B cell (primary cell): Measurements from ENCODE around the gene TSPAN18. TPM values are rescaled to one million over a fixed set of nuclear protein-coding genes. Genes with fewer than 3 reads are reported as not detected.

ENCODE experiments used
- ATAC-seq: fragments of 200-7000 bp; cut with Tn5 transposase; one replicate; pipeline ENCODE4 v1.10.0; 2021; ENCODE audit warnings: low read depth, mild to moderate bottlenecking, moderate number of reproducible peaks, moderate library complexity
- CTCF ChIA-PET: fragments of 350-600 bp; sonication (Branson Sonifier 250); formaldehyde crosslinking; loops from one replicate; lab custom pipeline; 2021; ENCODE audit warnings: antibody characterized with exemption, inconsistent platforms; lab: Charles Lee
- POLR2A ChIA-PET: fragments of 350-600 bp; sonication (Branson Sonifier 250); formaldehyde crosslinking; loops from one replicate; lab custom pipeline; 2021; ENCODE audit warnings: antibody characterized with exemption; lab: Charles Lee
- DNase-seq: peaks from one replicate; pipeline ENCODE4 v3.0.0; 2013
- H2AFZ ChIP-seq: 2 replicates; pipeline ENCODE4 v1.6.1; 2012; ENCODE audit warnings: mild to moderate bottlenecking, low read depth, low read length; ENCODE audit not compliant: insufficient read depth, poor library complexity, severe bottlenecking
- H3K27ac ChIP-seq, 2 donors: 1 replicate in 1 of 2; 2 replicates in 1 of 2; pipeline ENCODE4 v1.5.1; 2012 to 2013; ENCODE audit warnings: low read length in 2 of 2, mild to moderate bottlenecking in 2 of 2, moderate library complexity in 1 of 2
- H3K27me3 ChIP-seq, 4 experiments: fragments of 200-600 bp in 1 of 4; sonication (generic) in 1 of 4; replicated peaks in 1 of 4; 1 replicate in 2 of 4; 2 replicates in 2 of 4; pipeline versions ENCODE4 v1.6.1 to v1.7.0; 2013 to 2016; ENCODE audit warnings: low read length in 3 of 4, mild to moderate bottlenecking in 2 of 4, mixed read lengths in 1 of 4, moderate library complexity in 1 of 4; ENCODE audit not compliant: insufficient read depth in 4 of 4, control insufficient read depth in 3 of 4; ENCODE audit errors: control extremely low read depth in 1 of 4
- H3K36me3 ChIP-seq, 2 experiments: replicated peaks in 1 of 2; 1 replicate in 1 of 2; 2 replicates in 1 of 2; pipeline versions ENCODE4 v1.6.1 to v1.7.1; 2013; ENCODE audit warnings: low read length in 1 of 2; ENCODE audit not compliant: insufficient read depth in 2 of 2, control insufficient read depth in 1 of 2; ENCODE audit errors: control extremely low read depth in 1 of 2, extremely low read depth in 1 of 2
- H3K4me1 ChIP-seq, 2 donors: fragments of 200-600 bp in 1 of 2; sonication (generic) in 1 of 2; 1 replicate in 1 of 2; 2 replicates in 1 of 2; pipeline versions ENCODE4 v1.5.1 to v1.6.1; 2013 to 2017; ENCODE audit warnings: low read length in 2 of 2; ENCODE audit not compliant: control insufficient read depth in 2 of 2, insufficient read depth in 2 of 2
- H3K4me2 ChIP-seq: replicated peaks from 2 replicates; pipeline ENCODE3; 2012; ENCODE audit warnings: mild to moderate bottlenecking, low read depth, low read length; ENCODE audit not compliant: poor library complexity, severe bottlenecking
- H3K4me3 ChIP-seq, 5 experiments: fragments of 200-600 bp in 1 of 5; sonication (generic) in 1 of 5; 1 replicate in 3 of 5; 2 replicates in 2 of 5; pipeline versions ENCODE4 v1.5.1 to v1.7.0; 2011 to 2016; ENCODE audit warnings: low read length in 4 of 5, mild to moderate bottlenecking in 4 of 5, low read depth in 2 of 5, control low read depth in 1 of 5, moderate library complexity in 1 of 5; ENCODE audit not compliant: insufficient read depth in 1 of 5; ENCODE audit errors: control extremely low read depth in 1 of 5, extremely low read depth in 1 of 5
- H3K79me2 ChIP-seq: fragments of 200-600 bp; sonication (generic); one replicate; pipeline ENCODE4 v1.6.0; 2016; ENCODE audit warnings: low read length; ENCODE audit not compliant: control insufficient read depth, insufficient read depth
- H3K9ac ChIP-seq: fragments of 200-600 bp; sonication (generic); 2 replicates; pipeline ENCODE4 v1.6.1; 2017; ENCODE audit warnings: mild to moderate bottlenecking, low read length, moderate library complexity
- H3K9me3 ChIP-seq, 3 donors: one replicate each; pipeline versions ENCODE4 v1.6.1 to v1.7.1; 2013; ENCODE audit warnings: low read length in 2 of 3; ENCODE audit not compliant: control insufficient read depth in 2 of 3, insufficient read depth in 1 of 3; ENCODE audit errors: control extremely low read depth in 1 of 3
- H4K20me1 ChIP-seq: 2 replicates; pipeline ENCODE4 v1.6.0; 2012; ENCODE audit warnings: mild to moderate bottlenecking, low read length; ENCODE audit not compliant: insufficient read depth, control insufficient read depth, poor library complexity, severe bottlenecking
- H3K27ac Mint-ChIP-seq: one replicate; pipeline ENCODE4 v1.8.0; 2021; ENCODE audit warnings: mixed read lengths
- H3K27me3 Mint-ChIP-seq: one replicate; pipeline ENCODE4 v1.8.0; 2021; ENCODE audit warnings: mixed read lengths
- H3K4me1 Mint-ChIP-seq: one replicate; pipeline ENCODE4 v1.8.0; 2021; ENCODE audit warnings: mixed read lengths
- H3K4me3 Mint-ChIP-seq: one replicate; pipeline ENCODE4 v1.8.0; 2021; ENCODE audit warnings: mixed read lengths
- H3K9me3 Mint-ChIP-seq: one replicate; pipeline ENCODE4 v1.8.0; 2022; ENCODE audit warnings: mixed read lengths; ENCODE audit not compliant: insufficient read depth
- CTCF ChIP-seq: fragments of 200-600 bp; IDR thresholded peaks from one replicate; pipeline ENCODE4 v1.8.0; 2022; ENCODE audit warnings: antibody characterized with exemption, mild to moderate bottlenecking
- EZH2 ChIP-seq: IDR thresholded peaks from 2 replicates; pipeline ENCODE4 v1.6.1; 2012; ENCODE audit warnings: borderline replicate concordance, low read depth, mild to moderate bottlenecking, moderate library complexity, low read length; ENCODE audit not compliant: insufficient read depth, poor library complexity, severe bottlenecking
- WGBS: methylation state at CpG from one replicate; pipeline ENCODE4 v1.1.5; 2013; ENCODE audit warnings: missing lambda C conversion rate; ENCODE audit not compliant: insufficient coverage; 5-methylcytosine and 5-hydroxymethylcytosine counted together
- intact Hi-C: fragments of 100-400 bp; cut with micrococcal nuclease; formaldehyde crosslinking; loops from one replicate; pipeline ENCODE4 v1.10.0; 2022
- polyA plus RNA-seq: library from polyadenylated mRNA; depleted of rRNA; stranded (reverse); fragments of >200 nt; gene quantifications from 2 replicates; pipeline ENCODE4 v1.2.3, GENCODE V29; 2012
- total RNA-seq, 2 donors: library from RNA; stranded (reverse); fragments of 120-200 nt in 1 of 2; gene quantifications; 1 replicate in 1 of 2; 2 replicates in 1 of 2; pipeline versions ENCODE4 v1.2.3 to v1.2.4, GENCODE V29; 2013 to 2022

TSPAN18 gene
- total and polyA plus RNA-seq, 2 donors (not counting 1 experiment from before 2014, with no cell fraction given): 0.75 to 2.0 TPM

GRCh38 chr11:44936525-44936924 lies 209.8 kb downstream of the TSPAN18 start:
- Histone ChIP-seq H3K4me1 (peaks cover 14 to 35% of the 10 kb centered on the region in 2 donors), H3K9me3 (no peaks in the 10 kb centered on the region), H3K27ac (no peak overlapping the region), H2AFZ (no peak overlapping the region), H3K9ac (no peak overlapping the region), H4K20me1 (peaks cover 30% of the 10 kb centered on the region), H3K36me3 (peaks cover 5 to 40% of the 10 kb centered on the region in 2 experiments), H3K79me2 (peaks cover 39% of the 10 kb centered on the region), H3K4me3 (no peak overlapping the region), H3K27me3 (no peaks in the 10 kb centered on the region), H3K4me2 (peak overlapping the region; percentile 36)
- Mint-ChIP-seq H3K27me3 (no peaks in the 10 kb centered on the region), H3K9me3 (no peaks in the 10 kb centered on the region), H3K27ac (no peak overlapping the region), H3K4me3 (no peak overlapping the region), H3K4me1 (peaks cover 29% of the 10 kb centered on the region)
- ChIA-PET POLR2A (interaction anchor here (0.6 to 3.2 kb wide), 7 partner anchors 86 to 169 kb away, joined by 3 to 28 read pairs (median 4); no protein-coding TSS in a partner anchor), CTCF (interaction anchor here (0.6 to 17.1 kb wide), 50 partner anchors 9 to 399 kb away, joined by 3 to 1701 read pairs (median 5); partner anchors contain the start of gene TP53I11)
- ATAC-seq: peak; percentile 94
- no peak for TF ChIP-seq EZH2
- TF ChIP-seq CTCF: peak; percentile 92
- WGBS: 4% methylated on average over 13 of the region's 20 CpGs
- DNase-seq: peak; percentile 88
- intact Hi-C loops: loop anchor here (1.0 to 5.0 kb wide), 6 partner anchors 9 to 396 kb away; no protein-coding TSS in a partner anchor

- no peaks in the 10 kb centered on the region for H3K27me3 Mint-ChIP-seq
- Histone ChIP-seq H3K4me2 (no peak overlapping the region), H3K9me3 (no peaks in the 10 kb centered on the region), H3K36me3 (peaks cover 5 to 40% of the 10 kb centered on the region in 2 experiments), H3K79me2 (peaks cover 45% of the 10 kb centered on the region), H3K27ac (no peak overlapping the region), H3K4me1 (peaks cover 19 to 40% of the 10 kb centered on the region in 2 donors), H2AFZ (no peak overlapping the region), H3K9ac (no peak overlapping the region), H3K27me3 (no peaks in the 10 kb centered on the region), H4K20me1 (peaks cover 30% of the 10 kb centered on the region), H3K4me3 (no peak overlapping the region)
- H3K4me1 Mint-ChIP-seq: peaks cover 34% of the 10 kb centered on the region
- peak overlapping the region; percentile 32 for H3K27ac Mint-ChIP-seq
- H3K4me3 Mint-ChIP-seq: no peak overlapping the region
- WGBS: 77% methylated on average over 9 of the region's 12 CpGs
- H3K9me3 Mint-ChIP-seq: no peaks in the 10 kb centered on the region
- POLR2A ChIA-PET: interaction anchor here (0.6 to 3.2 kb wide), 7 partner anchors 85 to 168 kb away, joined by 3 to 28 read pairs (median 4); no protein-coding TSS in a partner anchor
- ATAC-seq (no peak), DNase-seq (no peak)
- CTCF ChIA-PET: interaction anchor here (0.6 to 17.1 kb wide), 43 partner anchors 9 to 398 kb away, joined by 3 to 1701 read pairs (median 5); partner anchors contain the start of gene TP53I11
- intact Hi-C loops: loop anchor here (1.0 to 5.0 kb wide), 6 partner anchors 10 to 396 kb away; no protein-coding TSS in a partner anchor
- TF ChIP-seq CTCF: no peak
- TF ChIP-seq EZH2: no peak
Observed at GRCh38 chr11:44936951-44937543, 210.3 kb downstream of the TSPAN18 start.
